Tibial nerve (tissue), 4 donors: ENCODE measurements around the gene TRAK1.

Experiments
- CTCF ChIP-seq, 5 experiments: fragments of 200-600 bp in 3 of 5; fragments of 450-650 bp in 2 of 5; sonication (generic) in 3 of 5; IDR thresholded peaks; one replicate each; pipeline ENCODE4 v1.5.1; 2016 to 2019; ENCODE audit warnings: antibody characterized with exemption in 5 of 5, mild to moderate bottlenecking in 3 of 5, moderate library complexity in 2 of 5
- EP300 ChIP-seq, 2 donors: sonication (generic); formaldehyde crosslinking; IDR thresholded peaks; one replicate each; pipeline ENCODE4 v1.6.1; 2017; ENCODE audit warnings: antibody characterized with exemption in 2 of 2, mild to moderate bottlenecking in 1 of 2
- POLR2A ChIP-seq, 2 donors: fragments of 450-650 bp; IDR thresholded peaks; one replicate each; pipeline ENCODE4 v1.6.1; 2017; ENCODE audit warnings: antibody characterized with exemption in 2 of 2, mild to moderate bottlenecking in 2 of 2, moderate library complexity in 2 of 2

DNA sequence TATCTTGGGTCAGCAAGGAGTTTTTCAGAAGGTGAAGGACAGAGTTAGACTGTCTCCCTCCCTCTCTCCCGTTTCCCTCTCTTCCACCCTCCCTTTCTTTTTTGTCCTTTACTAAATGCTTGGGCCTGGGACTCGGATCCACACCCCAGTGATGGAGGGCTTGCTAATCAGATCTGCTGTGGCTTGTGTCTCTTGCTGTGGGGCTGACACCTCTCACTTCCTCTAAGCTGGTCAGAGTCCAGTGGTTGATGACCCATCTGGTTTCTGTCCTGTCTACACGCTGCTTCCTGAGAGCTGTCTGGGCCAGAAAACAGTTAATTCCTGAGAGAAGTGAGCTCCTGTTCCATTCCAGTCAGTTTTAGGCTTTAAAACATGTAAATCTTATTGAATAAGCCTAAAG, 849 bp downstream of the TRAK1 start:
- TF ChIP-seq POLR2A (IDR thresholded peaks at IDR 0.05): no peak
- no peak for TF ChIP-seq CTCF (IDR thresholded peaks at IDR 0.05)
- no peak for TF ChIP-seq EP300 (IDR thresholded peaks at IDR 0.05)
